ENCODE results near the gene PHACTR1. TPM values are rescaled to one million over a fixed set of nuclear protein-coding genes. Genes with fewer than 3 reads are reported as not detected.

PHACTR1 gene
- total RNA-seq, 2 donors from 2014 or later = 0.14 to 1.6 TPM

GRCh38 chr6:12826584-12826983 is 110.0 kb downstream of the PHACTR1 start:
- H3K4me3 Mint-ChIP-seq = no peak overlapping the region
- no peaks in the 10 kb centered on the region for H3K9me3 Mint-ChIP-seq
- ATAC-seq (no peak), DNase-seq (ENCODE audit: low spot score) (no peak)
- peaks cover 13 to 29% of the 10 kb centered on the region in 2 donors for H3K27me3 Mint-ChIP-seq
- H3K4me1 Mint-ChIP-seq (ENCODE audit: low read depth in 2 of 2) = no peaks in the 10 kb centered on the region
- no peaks in the 10 kb centered on the region for H3K36me3 Mint-ChIP-seq
- no peak overlapping the region for H3K27ac Mint-ChIP-seq

GRCh38 chr6:12827921-12828320 is 111.4 kb downstream of the PHACTR1 start:
- H3K27ac Mint-ChIP-seq = no peak overlapping the region
- ATAC-seq (no peak), DNase-seq (ENCODE audit: low spot score) (no peak)
- peaks cover 8 to 29% of the 10 kb centered on the region in 2 donors for H3K27me3 Mint-ChIP-seq
- no peaks in the 10 kb centered on the region for H3K36me3 Mint-ChIP-seq
- H3K9me3 Mint-ChIP-seq = no peaks in the 10 kb centered on the region
- H3K4me3 Mint-ChIP-seq = no peak overlapping the region
- no peaks in the 10 kb centered on the region for H3K4me1 Mint-ChIP-seq (ENCODE audit: low read depth in 2 of 2)

GRCh38 chr6:12832226-12832735 is 115.7 kb downstream of the PHACTR1 start:
- H3K9me3 Mint-ChIP-seq = no peaks in the 10 kb centered on the region
- peaks cover 19 to 36% of the 10 kb centered on the region in 2 donors for H3K27me3 Mint-ChIP-seq
- H3K36me3 Mint-ChIP-seq = no peaks in the 10 kb centered on the region
- H3K27ac Mint-ChIP-seq = no peak overlapping the region
- no peaks in the 10 kb centered on the region for H3K4me1 Mint-ChIP-seq (ENCODE audit: low read depth in 2 of 2)
- H3K4me3 Mint-ChIP-seq = no peak overlapping the region
- ATAC-seq (no peak), DNase-seq (ENCODE audit: low spot score) (no peak)

GRCh38 chr6:12836009-12836408 is 119.4 kb downstream of the PHACTR1 start:
- Mint-ChIP-seq H3K9me3 (no peaks in the 10 kb centered on the region), H3K4me1 (ENCODE audit: low read depth in 2 of 2) (no peaks in the 10 kb centered on the region), H3K36me3 (no peaks in the 10 kb centered on the region), H3K27ac (no peak overlapping the region), H3K27me3 (peaks cover 11 to 16% of the 10 kb centered on the region in 2 donors), H3K4me3 (no peak overlapping the region)
- DNase-seq (ENCODE audit: low spot score) (no peak), ATAC-seq (no peak)

- no peak overlapping the region for H3K4me3 Mint-ChIP-seq
- no peak for DNase-seq (ENCODE audit: low spot score)
- H3K4me1 Mint-ChIP-seq (ENCODE audit: low read depth in 2 of 2) = no peaks in the 10 kb centered on the region
- H3K9me3 Mint-ChIP-seq = no peaks in the 10 kb centered on the region
- H3K27me3 Mint-ChIP-seq = peaks cover 0 to 2% of the 10 kb centered on the region in 2 donors
- ATAC-seq = no peak
- no peaks in the 10 kb centered on the region for H3K36me3 Mint-ChIP-seq
- H3K27ac Mint-ChIP-seq = no peak overlapping the region
Observed at GRCh38 chr6:12841619-12842018, 125.1 kb downstream of the PHACTR1 start.

- Mint-ChIP-seq H3K9me3 (no peaks in the 10 kb centered on the region), H3K4me3 (no peak overlapping the region), H3K27ac (no peak overlapping the region), H3K27me3 (no peaks in the 10 kb centered on the region), H3K36me3 (no peaks in the 10 kb centered on the region), H3K4me1 (ENCODE audit: low read depth in 2 of 2) (no peaks in the 10 kb centered on the region)
- ATAC-seq (no peak), DNase-seq (ENCODE audit: low spot score) (no peak)
Observed at GRCh38 chr6:12842114-12842513, 125.5 kb downstream of the PHACTR1 start.

GRCh38 chr6:12842658-12843057 is 126.1 kb downstream of the PHACTR1 start:
- H3K9me3 Mint-ChIP-seq = no peaks in the 10 kb centered on the region
- H3K4me3 Mint-ChIP-seq = no peak overlapping the region
- no peaks in the 10 kb centered on the region for H3K27me3 Mint-ChIP-seq
- DNase-seq (ENCODE audit: low spot score) (no peak), ATAC-seq (no peak)
- H3K36me3 Mint-ChIP-seq = no peaks in the 10 kb centered on the region
- no peaks in the 10 kb centered on the region for H3K4me1 Mint-ChIP-seq (ENCODE audit: low read depth in 2 of 2)
- H3K27ac Mint-ChIP-seq = no peak overlapping the region

- no peaks in the 10 kb centered on the region for H3K4me1 Mint-ChIP-seq (ENCODE audit: low read depth in 2 of 2)
- H3K4me3 Mint-ChIP-seq = no peak overlapping the region
- no peak for ATAC-seq
- no peaks in the 10 kb centered on the region for H3K36me3 Mint-ChIP-seq
- no peak for DNase-seq (ENCODE audit: low spot score)
- H3K9me3 Mint-ChIP-seq = no peaks in the 10 kb centered on the region
- peaks cover 3 to 10% of the 10 kb centered on the region in 2 donors for H3K27me3 Mint-ChIP-seq
- H3K27ac Mint-ChIP-seq = no peak overlapping the region
Observed at GRCh38 chr6:12844284-12845223, 128.0 kb downstream of the PHACTR1 start.

GRCh38 chr6:12845224-12846004 is 128.8 kb downstream of the PHACTR1 start:
- H3K36me3 Mint-ChIP-seq = no peaks in the 10 kb centered on the region
- DNase-seq (ENCODE audit: low spot score) (no peak), ATAC-seq (no peak)
- no peak overlapping the region for H3K4me3 Mint-ChIP-seq
- H3K4me1 Mint-ChIP-seq (ENCODE audit: low read depth in 2 of 2) = no peaks in the 10 kb centered on the region
- H3K27ac Mint-ChIP-seq = no peak overlapping the region
- peaks cover 9 to 17% of the 10 kb centered on the region in 2 donors for H3K27me3 Mint-ChIP-seq
- no peaks in the 10 kb centered on the region for H3K9me3 Mint-ChIP-seq

GRCh38 chr6:12848964-12849808 is 132.6 kb downstream of the PHACTR1 start:
- no peak overlapping the region for H3K4me3 Mint-ChIP-seq
- no peak overlapping the region for H3K27ac Mint-ChIP-seq
- ATAC-seq = no peak
- H3K27me3 Mint-ChIP-seq = peaks cover 22 to 32% of the 10 kb centered on the region in 2 donors
- DNase-seq (ENCODE audit: low spot score) = no peak
- no peaks in the 10 kb centered on the region for H3K4me1 Mint-ChIP-seq (ENCODE audit: low read depth in 2 of 2)
- no peaks in the 10 kb centered on the region for H3K9me3 Mint-ChIP-seq
- no peaks in the 10 kb centered on the region for H3K36me3 Mint-ChIP-seq

GRCh38 chr6:12849809-12850198 is 133.2 kb downstream of the PHACTR1 start:
- H3K27me3 Mint-ChIP-seq = peaks cover 22 to 32% of the 10 kb centered on the region in 2 donors
- H3K4me3 Mint-ChIP-seq = no peak overlapping the region
- no peaks in the 10 kb centered on the region for H3K4me1 Mint-ChIP-seq (ENCODE audit: low read depth in 2 of 2)
- no peaks in the 10 kb centered on the region for H3K9me3 Mint-ChIP-seq
- no peak overlapping the region for H3K27ac Mint-ChIP-seq
- no peaks in the 10 kb centered on the region for H3K36me3 Mint-ChIP-seq
- ATAC-seq (no peak), DNase-seq (ENCODE audit: low spot score) (no peak)

- Mint-ChIP-seq H3K4me3 (no peak overlapping the region), H3K27me3 (peaks cover 22 to 32% of the 10 kb centered on the region in 2 donors), H3K27ac (no peak overlapping the region), H3K9me3 (no peaks in the 10 kb centered on the region), H3K4me1 (ENCODE audit: low read depth in 2 of 2) (no peaks in the 10 kb centered on the region), H3K36me3 (no peaks in the 10 kb centered on the region)
- ATAC-seq (no peak), DNase-seq (ENCODE audit: low spot score) (no peak)
Observed at GRCh38 chr6:12851123-12851695, 134.6 kb downstream of the PHACTR1 start.

GRCh38 chr6:12861603-12862002 is 145.0 kb downstream of the PHACTR1 start:
- Mint-ChIP-seq H3K4me3 (no peak overlapping the region), H3K36me3 (no peaks in the 10 kb centered on the region), H3K4me1 (ENCODE audit: low read depth in 2 of 2) (no peaks in the 10 kb centered on the region), H3K27ac (no peak overlapping the region), H3K9me3 (no peaks in the 10 kb centered on the region), H3K27me3 (peaks cover 0 to 15% of the 10 kb centered on the region in 2 donors)
- ATAC-seq = no peak
- DNase-seq (ENCODE audit: low spot score) = no peak

Measured in natural killer cell treated with Interleukin-12 subunit alpha and Interleukin-12 subunit beta and Interleukin-15 and Interleukin-18, amount 100 ng/mL, for 72 hours (primary cell).